Gastrocnemius medialis (tissue), 4 donors: ENCODE measurements around the gene NUCKS1. TPM values are rescaled to one million over a fixed set of nuclear protein-coding genes. Genes with fewer than 3 reads are reported as not detected.

Source experiments
- ATAC-seq, 2 donors: fragments of 150-250 bp; one replicate each; pipeline ENCODE4 v1.9.1; 2016
- DNase-seq, 2 donors: peaks; one replicate each; pipeline ENCODE4 v3.0.0-alpha.2; 2019
- H3K27ac ChIP-seq, 4 donors: fragments of 200-600 bp; sonication (generic); 1 replicate in 1 of 4; 2 replicates in 3 of 4; pipeline ENCODE4 v1.5.1; 2016 to 2018; ENCODE audit warnings: mild to moderate bottlenecking in 2 of 4, moderate library complexity in 1 of 4
- H3K27me3 ChIP-seq, 3 donors: fragments of 200-600 bp; sonication (generic) in 2 of 3; 1 replicate in 1 of 3; 2 replicates in 2 of 3; pipeline versions ENCODE4 v1.5.1 to v1.6.0; 2016 to 2019; ENCODE audit warnings: mild to moderate bottlenecking in 1 of 3, moderate library complexity in 1 of 3
- H3K36me3 ChIP-seq, 2 donors: fragments of 200-600 bp; sonication (generic) in 1 of 2; one replicate each; pipeline ENCODE4 v1.5.1; 2017 to 2018
- H3K4me1 ChIP-seq, 2 donors: fragments of 200-600 bp; sonication (generic) in 1 of 2; one replicate each; pipeline ENCODE4 v1.5.1; 2016 to 2017; ENCODE audit warnings: mild to moderate bottlenecking in 2 of 2
- H3K4me3 ChIP-seq, 4 donors: fragments of 200-600 bp; sonication (generic) in 3 of 4; 1 replicate in 1 of 4; 2 replicates in 3 of 4; pipeline ENCODE4 v1.5.1; 2016 to 2019; ENCODE audit warnings: mild to moderate bottlenecking in 2 of 4
- H3K9me3 ChIP-seq, 3 donors: fragments of 200-600 bp; sonication (generic) in 2 of 3; 1 replicate in 1 of 3; 2 replicates in 2 of 3; pipeline ENCODE4 v1.5.1; 2016 to 2019
- CTCF ChIP-seq, 5 experiments: fragments of 450-650 bp in 3 of 5; fragments of 200-600 bp in 2 of 5; sonication (generic) in 2 of 5; IDR thresholded peaks in 4 of 5; conservative IDR thresholded peaks in 1 of 5; 1 replicate in 4 of 5; 2 replicates in 1 of 5; pipeline ENCODE4 v1.5.1; 2016 to 2019; ENCODE audit warnings: antibody characterized with exemption in 5 of 5, mild to moderate bottlenecking in 3 of 5, moderate library complexity in 3 of 5
- POLR2A ChIP-seq, 2 donors: fragments of 450-650 bp; IDR thresholded peaks; one replicate each; pipeline ENCODE4 v1.6.1; 2017; ENCODE audit warnings: antibody characterized with exemption in 2 of 2, mild to moderate bottlenecking in 2 of 2, moderate library complexity in 2 of 2
- in situ Hi-C, 4 donors: fragments of 200-750 bp; cut with MboI; loops; one replicate each; pipeline versions ENCODE4 v1.15.0 to v1.8.0; 2017; ENCODE audit warnings: low sequenced_read_pairs in 4 of 4
- intact Hi-C: fragments of 100-400 bp; cut with DNase I; formaldehyde crosslinking; loops from one replicate; pipeline ENCODE4 v1.15.1; 2023; ENCODE audit warnings: low total_unique reads
- total RNA-seq, 4 donors: library from RNA; depleted of rRNA; stranded (reverse); fragments of >200 nt; gene quantifications; one replicate each; pipeline versions ENCODE4 v1.1.0 to v1.2.3, GENCODE V29; 2016

The NUCKS1 gene
- total RNA-seq, 4 donors from 2014 or later: 45.5 to 69.7 (median 62.6) TPM

- intact Hi-C loops: no loop called here
- DNase-seq (no peak), ATAC-seq (no peak)
- in situ Hi-C loops: no loop called here
- peaks cover 0 to 10% of the 10 kb centered on the region in 2 donors for H3K36me3 ChIP-seq
- H3K4me1 ChIP-seq: no peaks in the 10 kb centered on the region
- no peaks in the 10 kb centered on the region for H3K9me3 ChIP-seq
- TF ChIP-seq POLR2A (IDR thresholded peaks at IDR 0.05) (no peak), CTCF (IDR thresholded peaks at IDR 0.05 in 4 of 5, conservative IDR thresholded peaks at IDR 0.05 in 1 of 5) (no peak)
- H3K27me3 ChIP-seq: no peaks in the 10 kb centered on the region
- no peak overlapping the region for H3K4me3 ChIP-seq
- no peak overlapping the region for H3K27ac ChIP-seq
Measured at GRCh38 chr1:205700865-205701401, 49.0 kb downstream of the NUCKS1 start.

GRCh38 chr1:205699416-205699815, 50.6 kb downstream of the NUCKS1 start:
- Histone ChIP-seq H3K4me3 (no peak overlapping the region), H3K4me1 (no peaks in the 10 kb centered on the region), H3K36me3 (peaks cover 0 to 10% of the 10 kb centered on the region in 2 donors), H3K27me3 (no peaks in the 10 kb centered on the region), H3K27ac (no peak overlapping the region), H3K9me3 (no peaks in the 10 kb centered on the region)
- TF ChIP-seq POLR2A (IDR thresholded peaks at IDR 0.05) (no peak), CTCF (IDR thresholded peaks at IDR 0.05 in 4 of 5, conservative IDR thresholded peaks at IDR 0.05 in 1 of 5) (no peak)
- intact Hi-C loops (no loop called here), in situ Hi-C loops (no loop called here)
- DNase-seq: no peak
- no peak for ATAC-seq

GRCh38 chr1:205698921-205699320, 51.1 kb downstream of the NUCKS1 start:
- Histone ChIP-seq H3K27ac (no peak overlapping the region), H3K27me3 (no peaks in the 10 kb centered on the region), H3K9me3 (no peaks in the 10 kb centered on the region), H3K4me3 (no peak overlapping the region), H3K36me3 (peaks cover 0 to 6% of the 10 kb centered on the region in 2 donors), H3K4me1 (no peaks in the 10 kb centered on the region)
- ATAC-seq (no peak), DNase-seq (no peak)
- intact Hi-C loops (no loop called here), in situ Hi-C loops (no loop called here)
- TF ChIP-seq CTCF (IDR thresholded peaks at IDR 0.05 in 4 of 5, conservative IDR thresholded peaks at IDR 0.05 in 1 of 5): no peak
- no peak for TF ChIP-seq POLR2A (IDR thresholded peaks at IDR 0.05)

GRCh38 chr1:205693421-205693991, 56.5 kb downstream of the NUCKS1 start:
- no peak overlapping the region for H3K4me3 ChIP-seq
- ATAC-seq: no peak
- no peaks in the 10 kb centered on the region for H3K4me1 ChIP-seq
- intact Hi-C loops (no loop called here), in situ Hi-C loops (no loop called here)
- H3K27me3 ChIP-seq: no peaks in the 10 kb centered on the region
- no peak overlapping the region for H3K27ac ChIP-seq
- H3K9me3 ChIP-seq: no peaks in the 10 kb centered on the region
- TF ChIP-seq CTCF (IDR thresholded peaks at IDR 0.05 in 4 of 5, conservative IDR thresholded peaks at IDR 0.05 in 1 of 5): no peak
- no peak for TF ChIP-seq POLR2A (IDR thresholded peaks at IDR 0.05)
- no peak for DNase-seq
- no peaks in the 10 kb centered on the region for H3K36me3 ChIP-seq

- Histone ChIP-seq H3K27me3 (no peaks in the 10 kb centered on the region), H3K27ac (no peak overlapping the region), H3K4me1 (no peaks in the 10 kb centered on the region), H3K4me3 (no peak overlapping the region), H3K36me3 (no peaks in the 10 kb centered on the region), H3K9me3 (no peaks in the 10 kb centered on the region)
- intact Hi-C loops: no loop called here
- TF ChIP-seq CTCF (IDR thresholded peaks at IDR 0.05 in 4 of 5, conservative IDR thresholded peaks at IDR 0.05 in 1 of 5) (no peak), POLR2A (IDR thresholded peaks at IDR 0.05) (no peak)
- DNase-seq: no peak
- in situ Hi-C loops: no loop called here
- ATAC-seq: no peak
Measured at GRCh38 chr1:205692423-205692822, 57.6 kb downstream of the NUCKS1 start.
